Measurements from ENCODE around the gene IL17RA. TPM values are rescaled to one million over a fixed set of nuclear protein-coding genes. Genes with fewer than 3 reads are reported as not detected.

IL17RA gene
- total RNA-seq, 1 experiment from 2014 or later = 18.0 TPM

- Mint-ChIP-seq H3K27me3 (ENCODE audit: unreplicated experiment) (no peaks in the 10 kb centered on the region), H3K27ac (ENCODE audit: unreplicated experiment) (no peak overlapping the region), H3K36me3 (ENCODE audit: insufficient read depth, unreplicated experiment) (no peaks in the 10 kb centered on the region), H3K4me1 (ENCODE audit: low read depth, unreplicated experiment) (no peaks in the 10 kb centered on the region), H3K9me3 (ENCODE audit: low read depth, unreplicated experiment) (no peaks in the 10 kb centered on the region), H3K4me3 (ENCODE audit: low read depth, unreplicated experiment) (no peak overlapping the region)
- TF ChIP-seq, protein P1, sequence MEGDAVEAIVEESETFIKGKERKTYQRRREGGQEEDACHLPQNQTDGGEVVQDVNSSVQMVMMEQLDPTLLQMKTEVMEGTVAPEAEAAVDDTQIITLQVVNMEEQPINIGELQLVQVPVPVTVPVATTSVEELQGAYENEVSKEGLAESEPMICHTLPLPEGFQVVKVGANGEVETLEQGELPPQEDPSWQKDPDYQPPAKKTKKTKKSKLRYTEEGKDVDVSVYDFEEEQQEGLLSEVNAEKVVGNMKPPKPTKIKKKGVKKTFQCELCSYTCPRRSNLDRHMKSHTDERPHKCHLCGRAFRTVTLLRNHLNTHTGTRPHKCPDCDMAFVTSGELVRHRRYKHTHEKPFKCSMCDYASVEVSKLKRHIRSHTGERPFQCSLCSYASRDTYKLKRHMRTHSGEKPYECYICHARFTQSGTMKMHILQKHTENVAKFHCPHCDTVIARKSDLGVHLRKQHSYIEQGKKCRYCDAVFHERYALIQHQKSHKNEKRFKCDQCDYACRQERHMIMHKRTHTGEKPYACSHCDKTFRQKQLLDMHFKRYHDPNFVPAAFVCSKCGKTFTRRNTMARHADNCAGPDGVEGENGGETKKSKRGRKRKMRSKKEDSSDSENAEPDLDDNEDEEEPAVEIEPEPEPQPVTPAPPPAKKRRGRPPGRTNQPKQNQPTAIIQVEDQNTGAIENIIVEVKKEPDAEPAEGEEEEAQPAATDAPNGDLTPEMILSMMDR (IDR thresholded peaks at IDR 0.05; ENCODE audit: unreplicated experiment) = no peak
- no peak for DNase-seq
- BruUV-seq (replicated peaks) = no TSS peak
- intact Hi-C loops (cut with micrococcal nuclease; ENCODE audit: unreplicated experiment) = no loop called here
- CTCF ChIA-PET = interaction anchor here (1.2 kb wide), 1 partner anchor 417 kb away, joined by 5 read pairs; no protein-coding TSS in a partner anchor
These were observed 11.3 kb downstream of the IL17RA start for GRCh38 chr22:17096071-17096470.

- H3K27ac Mint-ChIP-seq (ENCODE audit: unreplicated experiment) = no peak overlapping the region
- H3K27me3 Mint-ChIP-seq (ENCODE audit: unreplicated experiment) = no peaks in the 10 kb centered on the region
- H3K36me3 Mint-ChIP-seq (ENCODE audit: insufficient read depth, unreplicated experiment) = no peaks in the 10 kb centered on the region
- no peak for DNase-seq
- TF ChIP-seq, protein P1 (IDR thresholded peaks at IDR 0.05; ENCODE audit: unreplicated experiment) = no peak
- no TSS peak for BruUV-seq (replicated peaks)
- intact Hi-C loops (cut with micrococcal nuclease; ENCODE audit: unreplicated experiment) = no loop called here
- H3K4me3 Mint-ChIP-seq (ENCODE audit: low read depth, unreplicated experiment) = no peak overlapping the region
- CTCF ChIA-PET = interaction anchor here (0.6 to 1.2 kb wide), 2 partner anchors 105 to 416 kb away, joined by 5 read pairs; no protein-coding TSS in a partner anchor
- H3K9me3 Mint-ChIP-seq (ENCODE audit: low read depth, unreplicated experiment) = no peaks in the 10 kb centered on the region
- H3K4me1 Mint-ChIP-seq (ENCODE audit: low read depth, unreplicated experiment) = no peaks in the 10 kb centered on the region
These were observed 12.3 kb downstream of the IL17RA start for GRCh38 chr22:17097062-17097461.

GRCh38 chr22:17097701-17098100 lies 12.9 kb downstream of the IL17RA start:
- no TSS peak for BruUV-seq (replicated peaks)
- no peak for DNase-seq
- H3K4me3 Mint-ChIP-seq (ENCODE audit: low read depth, unreplicated experiment) = no peak overlapping the region
- intact Hi-C loops (cut with micrococcal nuclease; ENCODE audit: unreplicated experiment) = no loop called here
- no peaks in the 10 kb centered on the region for H3K4me1 Mint-ChIP-seq (ENCODE audit: low read depth, unreplicated experiment)
- CTCF ChIA-PET = no interaction called here
- H3K36me3 Mint-ChIP-seq (ENCODE audit: insufficient read depth, unreplicated experiment) = no peaks in the 10 kb centered on the region
- no peaks in the 10 kb centered on the region for H3K27me3 Mint-ChIP-seq (ENCODE audit: unreplicated experiment)
- no peak overlapping the region for H3K27ac Mint-ChIP-seq (ENCODE audit: unreplicated experiment)
- no peaks in the 10 kb centered on the region for H3K9me3 Mint-ChIP-seq (ENCODE audit: low read depth, unreplicated experiment)
- TF ChIP-seq, protein P1 (IDR thresholded peaks at IDR 0.05; ENCODE audit: unreplicated experiment) = no peak

DNA sequence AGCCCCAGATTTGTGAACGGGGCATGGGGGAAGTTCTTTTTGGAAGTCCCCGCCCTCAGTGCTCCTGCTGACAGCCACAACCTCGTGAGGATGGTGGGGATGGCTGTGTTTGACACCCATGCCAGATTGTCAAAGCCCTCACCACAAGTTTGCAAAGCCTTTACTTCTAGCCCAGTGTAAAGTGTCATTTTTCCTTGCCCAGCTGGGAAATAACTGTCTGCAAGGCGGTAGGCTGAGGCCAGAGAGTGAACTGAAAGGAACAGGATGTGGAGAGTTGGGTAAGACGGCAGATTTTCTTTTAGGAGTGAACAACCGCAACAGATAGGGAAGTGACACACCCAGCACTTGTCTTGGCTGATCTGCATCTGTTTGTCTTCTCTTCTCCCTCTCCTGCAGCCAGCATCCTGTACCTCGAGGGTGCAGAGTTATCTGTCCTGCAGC lies 13.6 kb downstream of the IL17RA start:
- Mint-ChIP-seq H3K27ac (ENCODE audit: unreplicated experiment) (no peak overlapping the region), H3K9me3 (ENCODE audit: low read depth, unreplicated experiment) (no peaks in the 10 kb centered on the region), H3K36me3 (ENCODE audit: insufficient read depth, unreplicated experiment) (no peaks in the 10 kb centered on the region), H3K27me3 (ENCODE audit: unreplicated experiment) (no peaks in the 10 kb centered on the region), H3K4me3 (ENCODE audit: low read depth, unreplicated experiment) (no peak overlapping the region), H3K4me1 (ENCODE audit: low read depth, unreplicated experiment) (no peaks in the 10 kb centered on the region)
- no peak for DNase-seq
- TF ChIP-seq, protein P1 (IDR thresholded peaks at IDR 0.05; ENCODE audit: unreplicated experiment) = no peak
- intact Hi-C loops (cut with micrococcal nuclease; ENCODE audit: unreplicated experiment) = no loop called here
- no TSS peak for BruUV-seq (replicated peaks)
- CTCF ChIA-PET = no interaction called here
